Esophagus muscularis mucosa (tissue), 4 donors: Measurements from ENCODE around the gene MAPK14.

Experiments used
- CTCF ChIP-seq, 3 experiments: fragments of 200-600 bp in 2 of 3; fragments of 450-650 bp in 1 of 3; sonication (generic) in 2 of 3; IDR thresholded peaks; one replicate each; pipeline ENCODE4 v1.5.1; 2017 to 2019; ENCODE audit warnings: antibody characterized with exemption in 3 of 3, mild to moderate bottlenecking in 2 of 3, moderate library complexity in 1 of 3
- EP300 ChIP-seq: sonication (generic); formaldehyde crosslinking; IDR thresholded peaks from one replicate; pipeline ENCODE4 v1.6.1; 2017; ENCODE audit warnings: antibody characterized with exemption
- POLR2A ChIP-seq: fragments of 450-650 bp; IDR thresholded peaks from one replicate; pipeline ENCODE4 v1.6.1; 2017; ENCODE audit warnings: antibody characterized with exemption, moderate library complexity, mild to moderate bottlenecking, low read depth
- POLR2AphosphoS5 ChIP-seq, 2 donors: sonication (generic); formaldehyde crosslinking; IDR thresholded peaks; one replicate each; pipeline ENCODE4 v1.6.1; 2017; ENCODE audit warnings: antibody characterized with exemption in 2 of 2

DNA sequence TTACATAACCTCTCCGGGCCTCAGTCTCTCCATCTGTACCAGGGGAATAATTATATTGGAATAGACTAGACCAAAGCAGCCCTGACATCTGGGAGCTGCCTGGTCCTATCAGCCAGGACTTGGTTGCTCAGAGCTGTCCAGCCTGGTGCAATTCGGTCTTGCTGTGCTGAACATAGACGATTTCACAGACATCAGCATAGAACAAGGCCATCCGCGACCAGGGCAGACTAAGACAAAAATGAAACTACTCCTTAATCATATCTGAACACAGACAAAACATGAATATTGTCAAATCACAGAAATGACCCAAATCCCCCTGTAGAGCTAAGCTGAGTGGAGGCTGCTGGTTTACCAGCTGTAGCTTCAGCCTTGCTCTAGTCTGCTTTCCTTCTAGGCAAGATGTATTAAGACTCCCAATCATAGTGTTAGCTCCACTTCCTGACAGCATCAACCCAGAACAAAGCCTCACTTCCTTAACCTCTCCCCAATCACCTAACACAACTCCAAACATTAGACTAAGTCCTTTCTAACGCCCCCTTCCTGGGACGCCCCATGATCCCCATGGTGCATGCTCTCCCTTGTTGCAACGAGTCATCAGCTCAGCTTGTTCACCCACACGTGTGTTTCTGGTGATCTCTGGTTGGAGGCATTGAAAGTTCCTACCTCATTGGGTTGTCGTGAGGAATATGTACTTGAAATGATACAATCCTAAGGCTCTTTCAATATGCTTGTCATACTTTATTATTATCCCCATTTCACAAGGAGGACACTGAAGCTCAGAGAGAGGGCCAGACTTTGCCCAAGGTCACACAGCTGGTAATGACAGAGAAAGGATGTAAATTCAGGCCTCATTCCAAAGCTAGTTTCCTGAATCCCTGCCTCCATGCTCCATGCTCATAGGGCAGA is 99.2 kb downstream of the MAPK14 start:
- no peak for TF ChIP-seq CTCF (IDR thresholded peaks at IDR 0.05)
- no peak for TF ChIP-seq POLR2A
- no peak for TF ChIP-seq POLR2AphosphoS5 (IDR thresholded peaks at IDR 0.05)
- TF ChIP-seq EP300: no peak
